CD14-positive monocyte (primary cell): Measurements from ENCODE around the gene CELSR1. TPM values are rescaled to one million over a fixed set of nuclear protein-coding genes. Genes with fewer than 3 reads are reported as not detected.
A peak's percentile ranks its signal among the peaks of the same experiment; 100 is the strongest.

Source experiments
- DNase-seq, 3 donors: peaks; one replicate each; pipeline ENCODE4 v3.0.0-alpha.2; 2011 to 2022
- H2AFZ ChIP-seq: 2 replicates; pipeline ENCODE4 v1.6.0; 2012; ENCODE audit warnings: mild to moderate bottlenecking, low read depth, low read length, inconsistent platforms; ENCODE audit not compliant: insufficient read depth, poor library complexity, severe bottlenecking
- H3K27ac ChIP-seq, 2 donors: 1 replicate in 1 of 2; 2 replicates in 1 of 2; pipeline ENCODE4 v1.5.1; 2012 to 2013; ENCODE audit warnings: low read length in 2 of 2, control low read depth in 1 of 2, inconsistent platforms in 1 of 2, low read depth in 1 of 2, mild to moderate bottlenecking in 1 of 2
- H3K27me3 ChIP-seq, 2 donors: one replicate each; pipeline versions ENCODE4 v1.6.0 to v1.6.1; 2011 to 2013; ENCODE audit warnings: low read length in 2 of 2; ENCODE audit not compliant: control insufficient read depth in 2 of 2, insufficient read depth in 2 of 2
- H3K36me3 ChIP-seq, 2 donors: replicated peaks in 1 of 2; 1 replicate in 1 of 2; 2 replicates in 1 of 2; pipeline versions ENCODE4 v1.5.1 to v1.6.1; 2012 to 2013; ENCODE audit warnings: low read length in 2 of 2, control low read depth in 1 of 2, inconsistent platforms in 1 of 2, mild to moderate bottlenecking in 1 of 2; ENCODE audit not compliant: insufficient read depth in 2 of 2, control insufficient read depth in 1 of 2
- H3K4me1 ChIP-seq, 2 donors: 1 replicate in 1 of 2; 2 replicates in 1 of 2; pipeline versions ENCODE4 v1.5.1 to v1.6.1; 2012 to 2013; ENCODE audit warnings: low read length in 2 of 2, control low read depth in 1 of 2, inconsistent platforms in 1 of 2, mild to moderate bottlenecking in 1 of 2, moderate library complexity in 1 of 2; ENCODE audit not compliant: insufficient read depth in 2 of 2, control insufficient read depth in 1 of 2
- H3K4me2 ChIP-seq: replicated peaks from 2 replicates; pipeline ENCODE3; 2012; ENCODE audit warnings: low read length, moderate library complexity, mild to moderate bottlenecking; ENCODE audit not compliant: poor library complexity, severe bottlenecking; ENCODE audit errors: extremely low read depth
- H3K4me3 ChIP-seq, 3 experiments: fragments of 200-600 bp in 1 of 3; sonication (generic) in 1 of 3; replicated peaks in 1 of 3; 1 replicate in 2 of 3; 2 replicates in 1 of 3; pipeline ENCODE4 v1.5.1; 2011 to 2013; ENCODE audit warnings: low read length in 3 of 3, mild to moderate bottlenecking in 3 of 3, control low read depth in 2 of 3, low read depth in 2 of 3, inconsistent platforms in 1 of 3, moderate library complexity in 1 of 3
- H3K79me2 ChIP-seq: 2 replicates; pipeline ENCODE4 v1.6.0; 2012; ENCODE audit warnings: mild to moderate bottlenecking, control low read depth, inconsistent platforms, low read length, moderate library complexity; ENCODE audit not compliant: insufficient read depth
- H3K9ac ChIP-seq: 2 replicates; pipeline ENCODE4 v1.6.0; 2017; ENCODE audit warnings: low read length, mild to moderate bottlenecking; ENCODE audit not compliant: insufficient read depth, poor library complexity, severe bottlenecking
- H3K9me3 ChIP-seq, 2 donors: replicated peaks in 1 of 2; 1 replicate in 1 of 2; 2 replicates in 1 of 2; pipeline versions ENCODE4 v1.5.1 to v1.6.1; 2012 to 2013; ENCODE audit warnings: low read length in 2 of 2, control low read depth in 1 of 2; ENCODE audit not compliant: control insufficient read depth in 1 of 2, insufficient read depth in 1 of 2
- H4K20me1 ChIP-seq: 2 replicates; pipeline ENCODE4 v1.6.0; 2012; ENCODE audit warnings: mild to moderate bottlenecking, low read length, control low read depth, moderate library complexity; ENCODE audit not compliant: insufficient read depth
- H3K27ac Mint-ChIP-seq, 7 donors: one replicate each; pipeline ENCODE4 v1.8.0; 2020; ENCODE audit warnings: mild to moderate bottlenecking in 7 of 7, mixed read lengths in 7 of 7, moderate library complexity in 6 of 7, inconsistent platforms in 2 of 7
- H3K27me3 Mint-ChIP-seq, 3 donors: one replicate each; pipeline ENCODE4 v1.8.0; 2021 to 2022; ENCODE audit warnings: low read depth in 3 of 3, mild to moderate bottlenecking in 3 of 3, mixed read lengths in 3 of 3, moderate library complexity in 3 of 3, inconsistent platforms in 1 of 3
- H3K36me3 Mint-ChIP-seq, 2 donors: one replicate each; pipeline ENCODE4 v1.8.0; 2020; ENCODE audit warnings: mixed read lengths in 2 of 2, inconsistent platforms in 1 of 2, mild to moderate bottlenecking in 1 of 2
- H3K4me1 Mint-ChIP-seq: one replicate; pipeline ENCODE4 v1.8.0; 2020; ENCODE audit warnings: mild to moderate bottlenecking, mixed read lengths
- H3K4me3 Mint-ChIP-seq, 2 donors: one replicate each; pipeline ENCODE4 v1.8.0; 2020; ENCODE audit warnings: mild to moderate bottlenecking in 2 of 2, mixed read lengths in 2 of 2, moderate library complexity in 1 of 2
- H3K9me3 Mint-ChIP-seq, 7 donors: one replicate each; pipeline ENCODE4 v1.8.0; 2020 to 2022; ENCODE audit warnings: mixed read lengths in 7 of 7, mild to moderate bottlenecking in 6 of 7, moderate library complexity in 6 of 7, inconsistent platforms in 2 of 7
- WGBS: methylation state at CpG from one replicate; pipeline ENCODE4 v1.1.5; 2013; ENCODE audit warnings: missing lambda C conversion rate; ENCODE audit not compliant: insufficient coverage; 5-methylcytosine and 5-hydroxymethylcytosine counted together
- intact Hi-C, 2 donors: fragments of 100-400 bp; cut with micrococcal nuclease; formaldehyde crosslinking; loops; one replicate each; pipeline versions ENCODE4 v1.15.0 to v1.15.1; 2023
- polyA plus RNA-seq, 3 donors: library from polyadenylated mRNA; depleted of rRNA in 1 of 3; unstranded in 2 of 3; stranded (reverse) in 1 of 3; fragments of 300-500 nt in 2 of 3; fragments of >200 nt in 1 of 3; fragmentation: Illumina TruSeq in 2 of 3; gene quantifications; 1 replicate in 2 of 3; 2 replicates in 1 of 3; pipeline ENCODE4 v1.2.3, GENCODE V29; 2012 to 2021
- TF ChIP-seq, protein P1 (sequence below): fragments of 200-600 bp; IDR thresholded peaks from one replicate; pipeline ENCODE4 v1.8.0; 2022; ENCODE audit warnings: antibody characterized with exemption, mild to moderate bottlenecking

Gene CELSR1
- polyA plus RNA-seq, 3 donors, result 0.16 TPM; not detected in 2

DNA sequence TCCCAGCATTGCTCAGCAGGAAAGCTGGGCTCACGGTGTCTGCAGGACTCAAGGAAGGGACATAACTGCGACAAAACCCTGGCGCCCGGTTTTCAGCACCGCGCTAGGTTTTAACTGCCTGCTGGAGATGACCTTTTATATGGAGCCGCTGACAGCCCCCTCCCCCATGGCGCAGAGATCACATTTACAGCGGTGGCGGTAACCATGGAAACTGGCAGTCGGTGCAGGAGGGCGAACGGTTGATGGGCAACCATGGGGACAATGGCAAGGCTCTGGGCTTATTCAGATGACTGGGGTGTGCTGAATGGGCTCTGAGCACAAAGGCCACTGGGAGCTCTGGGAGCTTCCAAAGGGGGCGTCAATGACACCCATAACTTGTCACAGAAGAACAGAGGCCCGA lies 37.2 kb downstream of the CELSR1 start:
- H3K27ac Mint-ChIP-seq, result no peak overlapping the region
- H3K4me2 ChIP-seq, result no peak overlapping the region
- TF ChIP-seq, protein P1, sequence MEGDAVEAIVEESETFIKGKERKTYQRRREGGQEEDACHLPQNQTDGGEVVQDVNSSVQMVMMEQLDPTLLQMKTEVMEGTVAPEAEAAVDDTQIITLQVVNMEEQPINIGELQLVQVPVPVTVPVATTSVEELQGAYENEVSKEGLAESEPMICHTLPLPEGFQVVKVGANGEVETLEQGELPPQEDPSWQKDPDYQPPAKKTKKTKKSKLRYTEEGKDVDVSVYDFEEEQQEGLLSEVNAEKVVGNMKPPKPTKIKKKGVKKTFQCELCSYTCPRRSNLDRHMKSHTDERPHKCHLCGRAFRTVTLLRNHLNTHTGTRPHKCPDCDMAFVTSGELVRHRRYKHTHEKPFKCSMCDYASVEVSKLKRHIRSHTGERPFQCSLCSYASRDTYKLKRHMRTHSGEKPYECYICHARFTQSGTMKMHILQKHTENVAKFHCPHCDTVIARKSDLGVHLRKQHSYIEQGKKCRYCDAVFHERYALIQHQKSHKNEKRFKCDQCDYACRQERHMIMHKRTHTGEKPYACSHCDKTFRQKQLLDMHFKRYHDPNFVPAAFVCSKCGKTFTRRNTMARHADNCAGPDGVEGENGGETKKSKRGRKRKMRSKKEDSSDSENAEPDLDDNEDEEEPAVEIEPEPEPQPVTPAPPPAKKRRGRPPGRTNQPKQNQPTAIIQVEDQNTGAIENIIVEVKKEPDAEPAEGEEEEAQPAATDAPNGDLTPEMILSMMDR, result no peak
- H3K9me3 Mint-ChIP-seq, result peaks cover 0 to 2% (median 0%) of the 10 kb centered on the region in 7 donors
- no peak overlapping the region for H3K9ac ChIP-seq
- no peaks in the 10 kb centered on the region for H3K36me3 Mint-ChIP-seq
- no peaks in the 10 kb centered on the region for H4K20me1 ChIP-seq
- H3K79me2 ChIP-seq, result no peaks in the 10 kb centered on the region
- no peaks in the 10 kb centered on the region for H3K9me3 ChIP-seq
- H3K27me3 ChIP-seq, result peaks cover 8 to 21% of the 10 kb centered on the region in 2 donors
- no peaks in the 10 kb centered on the region for H3K36me3 ChIP-seq
- no peaks in the 10 kb centered on the region for H3K4me1 ChIP-seq
- H3K27ac ChIP-seq, result no peak overlapping the region
- intact Hi-C loops, result no loop called here
- peaks cover 12% of the 10 kb centered on the region for H3K4me1 Mint-ChIP-seq
- WGBS, result 49% methylated on average over 14 of the region's 15 CpGs
- H3K4me3 Mint-ChIP-seq, result peak overlapping the region in 1 of 2 donors; percentile 39
- no peak overlapping the region for H3K4me3 ChIP-seq
- peaks cover 36 to 46% (median 42%) of the 10 kb centered on the region in 3 donors for H3K27me3 Mint-ChIP-seq
- no peak overlapping the region for H2AFZ ChIP-seq
- no peak for DNase-seq

DNA sequence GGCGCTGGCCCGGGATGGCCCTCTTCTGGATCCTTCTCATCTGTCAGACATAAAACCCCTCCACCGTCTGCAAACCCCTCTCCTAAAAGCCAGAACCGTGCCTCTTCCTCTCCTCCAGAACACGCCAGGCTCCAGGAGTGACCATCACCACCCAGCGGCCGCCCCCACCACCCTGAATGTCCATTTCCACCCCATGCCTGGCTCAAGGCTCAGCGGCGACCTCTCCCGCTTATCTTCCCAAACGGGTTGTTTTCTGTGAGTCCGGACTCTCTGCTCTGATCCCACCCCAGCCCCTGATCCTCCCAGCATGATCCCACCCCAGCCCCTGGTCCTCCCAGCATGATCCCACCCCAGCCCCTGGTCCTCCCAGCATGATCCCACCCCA lies 37.6 kb downstream of the CELSR1 start:
- H4K20me1 ChIP-seq, result no peaks in the 10 kb centered on the region
- peaks cover 35 to 46% (median 39%) of the 10 kb centered on the region in 3 donors for H3K27me3 Mint-ChIP-seq
- no peak overlapping the region for H3K27ac Mint-ChIP-seq
- H3K4me3 Mint-ChIP-seq, result peak overlapping the region in 1 of 2 donors; percentile 68
- 38% methylated on average over 11 of the region's 12 CpGs for WGBS
- no peaks in the 10 kb centered on the region for H3K36me3 Mint-ChIP-seq
- H3K4me1 ChIP-seq, result no peaks in the 10 kb centered on the region
- peaks cover 12% of the 10 kb centered on the region for H3K4me1 Mint-ChIP-seq
- no peak overlapping the region for H3K4me3 ChIP-seq
- no peaks in the 10 kb centered on the region for H3K79me2 ChIP-seq
- H3K4me2 ChIP-seq, result no peak overlapping the region
- H3K9me3 Mint-ChIP-seq, result peaks cover 0 to 2% (median 0%) of the 10 kb centered on the region in 7 donors
- peaks cover 8 to 21% of the 10 kb centered on the region in 2 donors for H3K27me3 ChIP-seq
- DNase-seq, result no peak
- TF ChIP-seq, protein P1, result no peak
- no peak overlapping the region for H3K9ac ChIP-seq
- no peaks in the 10 kb centered on the region for H3K9me3 ChIP-seq
- no peak overlapping the region for H3K27ac ChIP-seq
- no peak overlapping the region for H2AFZ ChIP-seq
- H3K36me3 ChIP-seq, result no peaks in the 10 kb centered on the region
- intact Hi-C loops, result loop anchor here in 1 of 2 donors (10.0 kb wide), 1 partner anchor 645 kb away; no protein-coding TSS in a partner anchor
